H1 (cell line): ENCODE data around the gene BSN. TPM values are rescaled to one million over a fixed set of nuclear protein-coding genes. Genes with fewer than 3 reads are reported as not detected.

Experiments used
- CTCF ChIA-PET: fragments of 300-600 bp; sonication (Branson Sonifier 250); formaldehyde crosslinking; loops from one replicate; lab custom pipeline; 2021; ENCODE audit not compliant: partially characterized antibody; lab: Charles Lee
- POLR2A ChIA-PET: fragments of 300-600 bp; sonication (Branson Sonifier 250); formaldehyde crosslinking; loops from one replicate; lab custom pipeline; 2021; ENCODE audit warnings: inconsistent platforms; ENCODE audit not compliant: partially characterized antibody; lab: Charles Lee
- DNase-seq, 2 experiments: peaks; one replicate each; pipeline versions ENCODE4 v3.0.0 to v3.0.0-alpha.2; 2010 to 2022; ENCODE audit warnings: low spot score in 2 of 2, low read depth in 1 of 2, mixed read lengths in 1 of 2
- FAIRE-seq: peaks from 2 replicates; lab custom pipeline; 2011; peaks lifted over from hg19 to GRCh38; lab: Jason Lieb, UNC
- H2AFZ ChIP-seq: 2 replicates; pipeline ENCODE4 v1.8.1; 2012; ENCODE audit warnings: low read length, inconsistent platforms
- H2AK5ac ChIP-seq: 2 replicates; pipeline ENCODE4 v1.6.1; 2013; ENCODE audit warnings: low read depth, low read length
- H2BK120ac ChIP-seq: replicated peaks from 2 replicates; pipeline ENCODE3; 2013; ENCODE audit warnings: low read depth, low read length, inconsistent platforms
- H2BK12ac ChIP-seq: 2 replicates; pipeline ENCODE4 v1.6.1; 2013; ENCODE audit warnings: low read depth, low read length
- H2BK15ac ChIP-seq: 2 replicates; pipeline ENCODE4 v1.6.1; 2013; ENCODE audit warnings: low read length
- H2BK20ac ChIP-seq: 2 replicates; pipeline ENCODE4 v1.6.1; 2013; ENCODE audit warnings: low read length
- H2BK5ac ChIP-seq: 2 replicates; pipeline ENCODE4 v1.6.1; 2013; ENCODE audit warnings: low read depth, low read length
- H3K14ac ChIP-seq: 2 replicates; pipeline ENCODE4 v1.6.1; 2013; ENCODE audit warnings: inconsistent platforms; ENCODE audit not compliant: insufficient read length
- H3K18ac ChIP-seq: 2 replicates; pipeline ENCODE4 v1.6.1; 2013; ENCODE audit warnings: low read length; ENCODE audit errors: extremely low read depth
- H3K23ac ChIP-seq: 2 replicates; pipeline ENCODE4 v1.6.1; 2013; ENCODE audit warnings: inconsistent platforms; ENCODE audit not compliant: insufficient read length
- H3K23me2 ChIP-seq: 2 replicates; pipeline ENCODE4 v1.6.1; 2013; ENCODE audit warnings: low read depth, low read length
- H3K27ac ChIP-seq: 2 replicates; pipeline ENCODE4 v1.6.1; 2011; ENCODE audit warnings: low read depth, low read length, inconsistent platforms
- H3K27me3 ChIP-seq, 4 experiments: replicated peaks in 1 of 4; 1 replicate in 1 of 4; 2 replicates in 3 of 4; pipeline versions ENCODE4 v1.6.1 to v1.8.1; 2011 to 2013; ENCODE audit warnings: low read length in 3 of 4, mild to moderate bottlenecking in 3 of 4, inconsistent platforms in 2 of 4, mixed read lengths in 2 of 4, moderate library complexity in 1 of 4; ENCODE audit not compliant: control insufficient read depth in 3 of 4, insufficient read depth in 3 of 4; ENCODE audit errors: extremely low read depth in 1 of 4
- H3K36me3 ChIP-seq, 4 experiments: 2 replicates each; pipeline versions ENCODE4 v1.6.1 to v1.8.1; 2011 to 2013; ENCODE audit warnings: mild to moderate bottlenecking in 4 of 4, low read length in 3 of 4, moderate library complexity in 2 of 4, control low read depth in 1 of 4, inconsistent platforms in 1 of 4; ENCODE audit not compliant: insufficient read depth in 4 of 4, control insufficient read depth in 2 of 4
- H3K4ac ChIP-seq: replicated peaks from 2 replicates; pipeline ENCODE3; 2013; ENCODE audit warnings: low read length, low read depth, mixed read lengths, inconsistent platforms; ENCODE audit not compliant: insufficient read length
- H3K4me1 ChIP-seq, 4 experiments: replicated peaks in 1 of 4; 1 replicate in 1 of 4; 2 replicates in 3 of 4; pipeline versions ENCODE4 v1.6.1 to v1.8.1; 2011 to 2013; ENCODE audit warnings: low read length in 3 of 4, inconsistent platforms in 2 of 4, mixed read lengths in 1 of 4; ENCODE audit not compliant: insufficient read depth in 4 of 4, control insufficient read depth in 3 of 4
- H3K4me2 ChIP-seq, 2 experiments: 2 replicates each; pipeline versions ENCODE4 v1.6.1 to v1.8.1; 2011 to 2013; ENCODE audit warnings: low read depth in 2 of 2, low read length in 2 of 2, control low read depth in 1 of 2, inconsistent platforms in 1 of 2, mild to moderate bottlenecking in 1 of 2; ENCODE audit not compliant: insufficient read depth in 1 of 2
- H3K4me3 ChIP-seq, 4 experiments: fragments of 200-600, 300-600 bp in 1 of 4; sonication (generic), shearing (Covaris generic), sonication (Bioruptor Twin) in 1 of 4; 2 replicates each; pipeline versions ENCODE4 v1.5.1 to v1.8.1; 2011 to 2016; ENCODE audit warnings: low read length in 4 of 4, low read depth in 3 of 4, control low read depth in 2 of 4, inconsistent platforms in 2 of 4, mild to moderate bottlenecking in 2 of 4, mixed read lengths in 1 of 4, moderate library complexity in 1 of 4; ENCODE audit not compliant: insufficient read depth in 2 of 4; ENCODE audit errors: extremely low read depth in 1 of 4
- H3K56ac ChIP-seq: replicated peaks from 2 replicates; pipeline ENCODE3; 2013; ENCODE audit warnings: low read depth, mild to moderate bottlenecking, mixed read lengths, low read length, inconsistent platforms; ENCODE audit not compliant: insufficient read length
- H3K79me1 ChIP-seq: 2 replicates; pipeline ENCODE4 v1.6.1; 2013; ENCODE audit warnings: low read depth, low read length, control low read depth
- H3K79me2 ChIP-seq, 2 experiments: 2 replicates each; pipeline versions ENCODE4 v1.6.1 to v1.8.1; 2012 to 2013; ENCODE audit warnings: low read length in 2 of 2, mild to moderate bottlenecking in 2 of 2, inconsistent platforms in 1 of 2; ENCODE audit not compliant: insufficient read depth in 2 of 2, control insufficient read depth in 1 of 2
- H3K9ac ChIP-seq, 4 experiments: replicated peaks in 1 of 4; 1 replicate in 1 of 4; 2 replicates in 3 of 4; pipeline versions ENCODE4 v1.6.1 to v1.8.1; 2011 to 2013; ENCODE audit warnings: low read depth in 3 of 4, low read length in 3 of 4, control low read depth in 2 of 4, mild to moderate bottlenecking in 2 of 4, moderate library complexity in 2 of 4, inconsistent platforms in 1 of 4; ENCODE audit errors: extremely low read depth in 1 of 4
- H3K9me3 ChIP-seq, 2 experiments: 2 replicates each; pipeline versions ENCODE4 v1.6.1 to v1.8.1; 2012 to 2013; ENCODE audit warnings: mild to moderate bottlenecking in 2 of 2, moderate library complexity in 2 of 2, control low read depth in 1 of 2, inconsistent platforms in 1 of 2, low read depth in 1 of 2, low read length in 1 of 2, mixed read lengths in 1 of 2; ENCODE audit not compliant: insufficient read depth in 2 of 2
- H4K20me1 ChIP-seq, 2 experiments: replicated peaks in 1 of 2; 2 replicates each; pipeline versions ENCODE3 to v1.8.1; 2011 to 2013; ENCODE audit warnings: inconsistent platforms in 2 of 2, low read length in 2 of 2, mild to moderate bottlenecking in 1 of 2; ENCODE audit not compliant: insufficient read depth in 2 of 2, control insufficient read depth in 1 of 2
- H4K5ac ChIP-seq: 2 replicates; pipeline ENCODE4 v1.6.1; 2013; ENCODE audit warnings: low read length, low read depth, mixed read lengths, inconsistent platforms; ENCODE audit not compliant: insufficient read length
- H4K8ac ChIP-seq: 2 replicates; pipeline ENCODE4 v1.8.0; 2013; ENCODE audit warnings: mild to moderate bottlenecking, moderate library complexity, low read length, inconsistent platforms; ENCODE audit not compliant: insufficient read depth; ENCODE audit errors: extremely low read depth
- H4K91ac ChIP-seq: replicated peaks from 2 replicates; pipeline ENCODE3; 2013; ENCODE audit warnings: low read length, mixed read lengths, inconsistent platforms; ENCODE audit not compliant: insufficient read length
- BCL11A ChIP-seq, 2 experiments: IDR thresholded peaks; one replicate each; pipeline ENCODE4 v1.6.1; 2011; ENCODE audit warnings: low read depth in 2 of 2, low read length in 2 of 2, mild to moderate bottlenecking in 2 of 2
- GABPA ChIP-seq: IDR thresholded peaks from 2 replicates; pipeline ENCODE4 v1.6.1; 2011; ENCODE audit warnings: mild to moderate bottlenecking, low read length, moderate library complexity, borderline replicate concordance; ENCODE audit not compliant: insufficient read depth
- RNF2 ChIP-seq: fragments of 200-900, 300-1000 bp; sonication (generic); IDR thresholded peaks from 2 replicates; pipeline ENCODE4 v1.7.1; 2016; ENCODE audit warnings: borderline replicate concordance, low read depth, mild to moderate bottlenecking, antibody characterized with exemption, low read length; ENCODE audit not compliant: poor library complexity, severe bottlenecking; ENCODE audit errors: missing control alignments
- SAP30 ChIP-seq: fragments of 300-600 bp; sonication (generic); IDR thresholded peaks from 2 replicates; pipeline ENCODE4 v1.7.1; 2012; ENCODE audit warnings: low read length, moderate library complexity, mild to moderate bottlenecking, inconsistent platforms; ENCODE audit not compliant: insufficient read depth, insufficient replicate concordance
- SIX5 ChIP-seq: IDR thresholded peaks from 2 replicates; pipeline ENCODE4 v1.6.1; 2011; ENCODE audit warnings: mild to moderate bottlenecking, low read depth, low read length
- WGBS, 2 experiments: shearing (Covaris generic) in 1 of 2; methylation state at CpG; one replicate each; pipeline versions ENCODE4 v1.1.6 to v1.1.7; 2013 to 2015; ENCODE audit warnings: low lambda C conversion rate in 2 of 2, mixed read lengths in 2 of 2, inconsistent platforms in 1 of 2, low coverage in 1 of 2, missing lambda C conversion rate in 1 of 2; ENCODE audit not compliant: insufficient replicate concordance in 2 of 2, insufficient coverage in 1 of 2, insufficient read length in 1 of 2; ENCODE audit errors: extremely low coverage in 1 of 2, missing lambda C conversion rate in 1 of 2; 5-methylcytosine and 5-hydroxymethylcytosine counted together
- polyA plus RNA-seq, 7 experiments: library from polyadenylated mRNA; depleted of rRNA in 3 of 7; stranded (reverse) in 5 of 7; unstranded in 2 of 7; fragments of >200 nt in 5 of 7; fragments of 200-250 nt in 2 of 7; gene quantifications; 1 replicate in 5 of 7; 2 replicates in 1 of 7; 4 replicates in 1 of 7; pipeline versions ENCODE4 v1.2.1 to v1.2.3, GENCODE V29; 2011 to 2013; ENCODE audit warnings: missing spikeins in 2 of 7, mixed read lengths in 2 of 7
- total RNA-seq: library from RNA; stranded (reverse); fragmentation: NEBNext Ultra II Directional; extraction: Animal tissue kit (Norgen Biotek cat#: 25700); gene quantifications from 2 replicates; pipeline ENCODE4 v1.2.1, GENCODE V29; 2021

Gene BSN
- total and polyA plus RNA-seq, 2 of the 8 experiments (the other 6 are each of a cell fraction or from before 2014, with no cell fraction given) = 0.60 to 3.0 TPM

DNA sequence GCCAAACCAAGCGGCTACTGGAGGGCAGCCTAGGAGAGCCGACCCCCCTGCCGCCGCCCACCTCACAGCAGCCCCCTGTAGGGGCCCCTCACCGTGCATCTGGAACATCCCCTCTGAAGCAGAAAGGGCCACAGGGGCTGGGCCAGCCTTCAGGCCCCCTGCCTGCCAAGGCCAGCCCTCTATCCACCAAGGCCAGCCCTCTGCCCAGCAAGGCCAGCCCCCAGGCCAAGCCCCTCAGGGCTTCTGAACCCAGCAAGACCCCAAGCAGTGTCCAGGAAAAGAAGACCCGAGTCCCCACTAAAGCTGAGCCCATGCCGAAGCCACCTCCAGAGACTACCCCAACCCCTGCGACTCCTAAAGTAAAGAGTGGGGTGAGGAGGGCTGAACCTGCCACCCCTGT is 96.4 kb downstream of the BSN start:
- no peak overlapping the region for H3K4ac ChIP-seq
- no peak overlapping the region for H3K18ac ChIP-seq
- no peaks in the 10 kb centered on the region; a peak in 1 of 7 replicates for H3K4me1 ChIP-seq
- H2BK120ac ChIP-seq = no peak overlapping the region
- no peak overlapping the region for H2BK5ac ChIP-seq
- TF ChIP-seq RNF2 (no peak), GABPA (no peak), SAP30 (no peak), BCL11A (IDR thresholded peaks at IDR 0.05; ENCODE audit: low read depth in 2 of 2, low read length in 2 of 2) (no peak), SIX5 (no peak)
- no peak overlapping the region for H4K5ac ChIP-seq
- no peak overlapping the region for H2BK15ac ChIP-seq
- ChIA-PET CTCF (interaction anchor here (0.8 to 7.9 kb wide), 6 partner anchors 11 to 111 kb away, joined by 3 to 39 read pairs (median 6); no protein-coding TSS in a partner anchor), POLR2A (no interaction called here)
- no peak overlapping the region for H4K8ac ChIP-seq
- no peak overlapping the region for H2AK5ac ChIP-seq
- no peak overlapping the region for H3K4me2 ChIP-seq
- H4K91ac ChIP-seq = no peak overlapping the region
- H3K23ac ChIP-seq = no peak overlapping the region
- FAIRE-seq (no peak), DNase-seq (no peak)
- 96% methylated on average over 8 of the region's 8 CpGs; no CpG with 5 or more reads in 1 of the 2 experiments for WGBS, 2 experiments
- no peak overlapping the region for H3K27ac ChIP-seq
- H3K79me2 ChIP-seq = no peaks in the 10 kb centered on the region
- H2BK20ac ChIP-seq = no peak overlapping the region
- no peak overlapping the region for H2AFZ ChIP-seq
- no peak overlapping the region for H2BK12ac ChIP-seq
- no peak overlapping the region for H3K56ac ChIP-seq
- no peak overlapping the region for H3K9ac ChIP-seq
- H3K4me3 ChIP-seq = no peak overlapping the region
- no peaks in the 10 kb centered on the region for H3K36me3 ChIP-seq
- no peaks in the 10 kb centered on the region for H4K20me1 ChIP-seq
- H3K23me2 ChIP-seq = no peaks in the 10 kb centered on the region
- H3K14ac ChIP-seq = no peak overlapping the region
- no peaks in the 10 kb centered on the region for H3K27me3 ChIP-seq
- no peaks in the 10 kb centered on the region for H3K79me1 ChIP-seq
- no peaks in the 10 kb centered on the region for H3K9me3 ChIP-seq
